ACC112 (cell line): ENCODE measurements around the gene ADD2.

ENCODE experiments used
- H2AFZ ChIP-seq: fragments of 200-600 bp; sonication (generic); one replicate; pipeline ENCODE4 v1.6.0; 2017; ENCODE audit warnings: antibody characterized with exemption, low read length; ENCODE audit not compliant: unreplicated experiment
- H3K27ac ChIP-seq: fragments of 200-600 bp; sonication (generic); 2 replicates; pipeline ENCODE4 v1.5.1; 2014; ENCODE audit warnings: low read depth, mild to moderate bottlenecking, antibody characterized with exemption, low read length, moderate library complexity
- H3K27me3 ChIP-seq: fragments of 200-600 bp; sonication (generic); 2 replicates; pipeline ENCODE4 v1.6.1; 2014; ENCODE audit warnings: mild to moderate bottlenecking, antibody characterized with exemption, low read length, moderate library complexity, mixed read lengths; ENCODE audit not compliant: insufficient read depth
- H3K36me3 ChIP-seq: fragments of 200-600 bp; sonication (generic); 2 replicates; pipeline ENCODE4 v1.6.1; 2016; ENCODE audit warnings: mild to moderate bottlenecking, antibody characterized with exemption, low read length, moderate library complexity, mixed read lengths; ENCODE audit not compliant: insufficient read depth
- H3K4me1 ChIP-seq: fragments of 200-600 bp; sonication (generic); one replicate; pipeline ENCODE4 v1.6.1; 2016; ENCODE audit warnings: low read length, mixed read lengths; ENCODE audit not compliant: insufficient read depth, unreplicated experiment, control insufficient read depth
- H3K4me3 ChIP-seq: fragments of 200-600 bp; sonication (generic); 2 replicates; pipeline ENCODE4 v1.5.1; 2014; ENCODE audit warnings: mild to moderate bottlenecking, low read depth, low read length
- H3K79me2 ChIP-seq: fragments of 200-600 bp; sonication (generic); one replicate; pipeline ENCODE4 v1.6.0; 2016; ENCODE audit warnings: low read length; ENCODE audit not compliant: control insufficient read depth, unreplicated experiment, insufficient read depth

The ADD2 gene

GRCh38 chr2:70767699-70768589 is at the start of gene ADD2:
ADD2 (minus strand) TSS chr2:70768200; CDS start chr2:70706408, 61,792 bp downstream.
- Histone ChIP-seq H2AFZ (peak within 1 kb of the TSS; percentile 55), H3K27me3 (peaks cover 90% of the 10 kb centered on the region), H3K79me2 (no peaks in the 10 kb centered on the region), H3K4me1 (no peaks in the 10 kb centered on the region), H3K4me3 (peak within 1 kb of the TSS; percentile 69), H3K36me3 (no peaks in the 10 kb centered on the region), H3K27ac (no peak within 1 kb of the TSS)

- H3K36me3 ChIP-seq: no peaks in the 10 kb centered on the region
- no peaks in the 10 kb centered on the region for H3K79me2 ChIP-seq
- H3K27ac ChIP-seq: no peak overlapping the region
- no peak overlapping the region for H3K4me3 ChIP-seq
- H3K4me1 ChIP-seq: no peaks in the 10 kb centered on the region
- H2AFZ ChIP-seq: no peak overlapping the region
- H3K27me3 ChIP-seq: peaks cover 96% of the 10 kb centered on the region
These were observed 49.4 kb upstream of the ADD2 start for GRCh38 chr2:70817284-70817954.

GRCh38 chr2:70816726-70817125 is 48.7 kb upstream of the ADD2 start:
- Histone ChIP-seq H3K27ac (no peak overlapping the region), H3K79me2 (no peaks in the 10 kb centered on the region), H3K4me1 (no peaks in the 10 kb centered on the region), H3K4me3 (no peak overlapping the region), H2AFZ (no peak overlapping the region), H3K27me3 (peaks cover 96% of the 10 kb centered on the region), H3K36me3 (no peaks in the 10 kb centered on the region)

GRCh38 chr2:70808983-70809958 is 41.3 kb upstream of the ADD2 start:
- Histone ChIP-seq H3K27ac (no peak overlapping the region), H3K4me3 (no peak overlapping the region), H2AFZ (no peak overlapping the region), H3K36me3 (no peaks in the 10 kb centered on the region), H3K27me3 (peaks cover 69% of the 10 kb centered on the region), H3K4me1 (no peaks in the 10 kb centered on the region), H3K79me2 (no peaks in the 10 kb centered on the region)

GRCh38 chr2:70807828-70808118 is 39.8 kb upstream of the ADD2 start:
- H3K4me3 ChIP-seq: no peak overlapping the region
- H3K27ac ChIP-seq: no peak overlapping the region
- H3K36me3 ChIP-seq: no peaks in the 10 kb centered on the region
- H2AFZ ChIP-seq: no peak overlapping the region
- no peaks in the 10 kb centered on the region for H3K4me1 ChIP-seq
- no peaks in the 10 kb centered on the region for H3K79me2 ChIP-seq
- H3K27me3 ChIP-seq: peaks cover 62% of the 10 kb centered on the region

GRCh38 chr2:70807102-70807827 is 39.3 kb upstream of the ADD2 start:
- H3K27me3 ChIP-seq: peaks cover 58% of the 10 kb centered on the region
- no peak overlapping the region for H2AFZ ChIP-seq
- no peaks in the 10 kb centered on the region for H3K36me3 ChIP-seq
- H3K4me3 ChIP-seq: no peak overlapping the region
- no peak overlapping the region for H3K27ac ChIP-seq
- H3K79me2 ChIP-seq: no peaks in the 10 kb centered on the region
- no peaks in the 10 kb centered on the region for H3K4me1 ChIP-seq

GRCh38 chr2:70806620-70807019 is 38.6 kb upstream of the ADD2 start:
- H3K27me3 ChIP-seq: peaks cover 58% of the 10 kb centered on the region
- no peak overlapping the region for H3K4me3 ChIP-seq
- H3K27ac ChIP-seq: no peak overlapping the region
- H3K79me2 ChIP-seq: no peaks in the 10 kb centered on the region
- no peaks in the 10 kb centered on the region for H3K4me1 ChIP-seq
- no peak overlapping the region for H2AFZ ChIP-seq
- H3K36me3 ChIP-seq: no peaks in the 10 kb centered on the region

GRCh38 chr2:70806013-70806412 is 38.0 kb upstream of the ADD2 start:
- no peaks in the 10 kb centered on the region for H3K79me2 ChIP-seq
- no peaks in the 10 kb centered on the region for H3K4me1 ChIP-seq
- H3K4me3 ChIP-seq: no peak overlapping the region
- H3K27ac ChIP-seq: no peak overlapping the region
- no peaks in the 10 kb centered on the region for H3K36me3 ChIP-seq
- peaks cover 58% of the 10 kb centered on the region for H3K27me3 ChIP-seq
- H2AFZ ChIP-seq: no peak overlapping the region

- Histone ChIP-seq H2AFZ (no peak overlapping the region), H3K79me2 (no peaks in the 10 kb centered on the region), H3K4me1 (no peaks in the 10 kb centered on the region)
These were observed 33.7 kb upstream of the ADD2 start for GRCh38 chr2:70801607-70802263.

More at GRCh38 chr2:70801607-70802263, 33.7 kb upstream of the ADD2 start:
- H3K4me3 ChIP-seq: no peak overlapping the region
- no peaks in the 10 kb centered on the region for H3K36me3 ChIP-seq
- peaks cover 60% of the 10 kb centered on the region for H3K27me3 ChIP-seq
- no peak overlapping the region for H3K27ac ChIP-seq
